ENCODE measurements around the gene C8G.

- TF ChIP-seq MAX (IDR thresholded peaks at IDR 0.05) = no peak
- no peak for TF ChIP-seq REST (IDR thresholded peaks at IDR 0.05; ENCODE audit: low read depth)
- no peak for TF ChIP-seq USF1 (IDR thresholded peaks at IDR 0.05)
- TF ChIP-seq TAF1 (IDR thresholded peaks at IDR 0.05; ENCODE audit: low read depth) = no peak
These were observed 17.4 kb upstream of the C8G start for GRCh38 chr9:136927343-136928271.

Data from Ishikawa (cell line).